HG02943 (cell line): ENCODE measurements around the gene PSAP.

Experiments used
- ATAC-seq: cut with Tn5 transposase; IDR thresholded peaks from one replicate; pipeline ENCODE4 v1.9.1; 2021; ENCODE audit warnings: mild to moderate bottlenecking, low read depth, moderate library complexity; ENCODE audit not compliant: unreplicated experiment

The PSAP gene

GRCh38 chr10:71771821-71772617, 79.0 kb downstream of the PSAP start:
- ATAC-seq, result no peak

GRCh38 chr10:71771204-71771603, 79.8 kb downstream of the PSAP start:
- no peak for ATAC-seq

GRCh38 chr10:71770789-71771188, 80.3 kb downstream of the PSAP start:
- ATAC-seq, result no peak

GRCh38 chr10:71770255-71770654, 80.8 kb downstream of the PSAP start:
- ATAC-seq, result no peak

GRCh38 chr10:71769279-71769823, 81.7 kb downstream of the PSAP start:
- ATAC-seq, result no peak

- ATAC-seq, result no peak
Measured at GRCh38 chr10:71767420-71768035, 83.5 kb downstream of the PSAP start.

- no peak for ATAC-seq
Measured at GRCh38 chr10:71766717-71767419, 84.2 kb downstream of the PSAP start.
